COR-L47 (cell line): Measurements from ENCODE around the gene METTL8.
A peak's percentile ranks its signal among the peaks of the same experiment; 100 is the strongest.
"Not testable (repeated sequence)": the region's sequence is repeated elsewhere in the genome, so short reads cannot be mapped to it uniquely, and the experiment has no call there.

Experiments
- DNase-seq: peaks from one replicate; lab custom pipeline; 2025; lab: John Stamatoyannopoulos, UW

The METTL8 gene

GRCh38 chr2:171399292-171399691 lies 34.5 kb downstream of the METTL8 start:
- DNase-seq = no peak

DNA sequence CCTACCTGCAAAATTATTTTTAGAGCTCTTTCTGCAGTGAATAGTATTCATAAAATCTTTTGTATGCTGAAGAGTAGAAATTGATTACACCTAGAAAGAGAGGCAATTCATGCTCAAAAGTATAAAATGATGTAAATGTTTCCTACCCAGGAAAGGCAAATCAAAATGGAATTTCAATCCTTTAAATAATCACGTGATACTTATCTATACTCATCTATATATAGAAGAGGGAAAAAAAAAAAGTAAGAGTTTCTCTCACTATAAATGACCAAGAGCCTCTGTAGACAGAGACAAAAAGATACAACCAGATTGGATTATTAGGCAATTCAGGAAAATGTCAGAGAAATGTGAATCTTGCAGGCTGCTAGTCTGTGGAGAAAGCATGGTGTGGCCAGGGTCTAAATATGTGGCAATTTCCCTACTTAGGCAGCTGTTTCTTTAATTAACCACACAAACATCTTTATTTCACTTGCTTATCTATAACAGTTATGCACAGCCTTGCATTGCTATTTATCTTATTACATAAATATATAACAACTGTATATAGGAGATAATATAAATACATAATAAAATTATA lies 39.5 kb downstream of the METTL8 start:
- DNase-seq = no peak

DNA sequence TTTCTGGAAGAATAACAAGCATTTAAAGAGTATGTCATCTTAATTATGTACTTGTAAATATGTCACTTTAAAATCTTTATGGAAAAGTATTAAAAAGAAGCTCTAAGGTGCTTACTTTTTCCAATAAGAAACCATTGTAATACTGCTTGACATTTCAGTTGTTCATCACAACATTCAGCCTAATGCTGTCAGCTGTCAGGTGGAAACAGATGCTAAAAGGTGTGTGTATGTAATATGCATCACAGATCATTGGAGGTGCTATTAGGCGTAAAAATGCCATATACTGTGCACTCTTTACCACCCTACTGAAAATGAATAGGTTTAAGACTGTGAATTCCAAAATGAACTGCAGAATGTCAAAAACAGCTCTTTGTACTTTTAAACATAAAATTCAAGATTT lies 40.3 kb downstream of the METTL8 start:
- no peak for DNase-seq

- no peak for DNase-seq
Measured at GRCh38 chr2:171391532-171391931, 42.3 kb downstream of the METTL8 start.

- DNase-seq = peak; percentile 3
Measured at GRCh38 chr2:171390941-171391516, 42.8 kb downstream of the METTL8 start.

DNA sequence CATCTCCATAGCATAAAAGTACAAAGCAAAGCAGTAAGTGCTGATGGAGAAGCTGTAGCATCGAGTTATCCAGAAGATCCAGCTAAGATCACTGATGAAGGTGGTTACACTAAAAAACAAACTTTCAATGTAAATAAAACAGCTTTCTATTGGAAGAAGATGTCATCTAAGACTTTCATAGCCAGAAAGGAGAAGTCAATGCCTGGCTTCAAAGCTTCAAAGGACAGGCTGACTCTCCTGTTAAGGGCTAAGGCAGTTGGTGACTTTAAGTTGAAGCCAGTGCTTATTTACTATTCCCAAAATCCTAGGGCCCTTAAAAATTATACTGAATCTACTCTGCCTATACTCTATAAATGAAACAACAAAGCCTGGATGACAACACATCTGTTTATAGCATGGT lies 44.0 kb downstream of the METTL8 start:
- no peak for DNase-seq

GRCh38 chr2:171389325-171389724 lies 44.5 kb downstream of the METTL8 start:
- DNase-seq = no peak

- no peak for DNase-seq
Measured at GRCh38 chr2:171387052-171387451, 46.7 kb downstream of the METTL8 start.

DNA sequence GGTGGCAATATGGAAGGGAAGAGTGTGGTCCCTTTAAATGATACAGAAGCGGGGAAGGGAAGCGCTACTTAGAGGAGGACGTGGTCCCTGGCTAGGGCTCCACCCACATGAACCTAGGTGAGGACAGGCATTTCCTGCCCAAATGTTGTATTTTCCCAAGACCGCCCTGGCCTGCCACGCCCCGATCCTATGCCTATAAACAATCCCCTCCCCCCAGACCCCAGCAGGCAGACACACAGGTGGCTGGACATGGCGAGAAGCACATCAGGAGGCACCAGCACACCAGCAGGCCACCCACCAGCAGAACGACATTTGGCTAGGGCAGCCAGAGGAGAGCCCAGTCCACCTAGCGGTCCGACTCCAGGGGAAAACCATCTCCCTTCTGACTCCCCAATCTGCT lies 47.2 kb downstream of the METTL8 start:
- DNase-seq = no peak

GRCh38 chr2:171383134-171383533 lies 50.7 kb downstream of the METTL8 start:
- no peak for DNase-seq

DNA sequence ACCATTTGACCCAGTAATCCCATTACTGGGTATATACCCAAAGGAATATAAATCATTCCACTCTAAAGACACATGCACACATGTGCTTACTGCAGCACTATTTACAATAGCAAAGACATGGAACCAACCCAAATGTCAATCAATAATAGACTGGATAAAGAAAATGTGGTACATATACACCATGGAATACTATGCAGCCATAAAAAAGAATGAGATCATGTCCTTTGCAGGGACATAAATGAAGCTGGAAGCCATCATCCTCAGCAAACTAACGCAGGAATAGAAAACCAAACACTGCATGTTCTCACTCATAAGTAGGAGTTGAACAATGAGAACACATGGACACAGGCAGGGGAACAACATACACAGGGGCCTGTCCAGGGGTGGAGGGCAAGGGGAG lies 51.6 kb downstream of the METTL8 start:
- not testable (repeated sequence) for DNase-seq

- DNase-seq = not testable (repeated sequence)
Measured at GRCh38 chr2:171377852-171378251, 55.9 kb downstream of the METTL8 start.

- no peak for DNase-seq
Measured at GRCh38 chr2:171367692-171368091, 66.1 kb downstream of the METTL8 start.

- no peak for DNase-seq
Measured at GRCh38 chr2:171365778-171366177, 68.0 kb downstream of the METTL8 start.

- DNase-seq = no peak
Measured at GRCh38 chr2:171365232-171365631, 68.6 kb downstream of the METTL8 start.

DNA sequence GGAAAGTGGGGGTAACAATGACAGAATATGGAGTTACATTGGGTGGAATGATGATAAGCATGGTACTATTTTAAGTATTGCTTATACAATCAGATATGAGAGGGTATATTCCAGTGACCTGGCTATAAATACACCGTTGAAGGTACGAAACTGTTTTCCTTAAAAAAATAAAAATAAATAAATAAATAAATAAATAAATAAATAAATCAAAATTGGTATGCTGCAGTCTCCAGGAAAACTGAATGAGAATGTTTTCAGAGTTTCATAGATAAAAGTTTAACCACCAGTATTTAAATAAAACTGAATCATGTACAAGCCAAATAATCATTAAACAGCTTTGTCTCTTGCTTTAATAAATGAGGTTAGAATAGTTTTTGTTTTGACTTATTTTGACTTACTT lies 71.4 kb downstream of the METTL8 start:
- DNase-seq = no peak

DNA sequence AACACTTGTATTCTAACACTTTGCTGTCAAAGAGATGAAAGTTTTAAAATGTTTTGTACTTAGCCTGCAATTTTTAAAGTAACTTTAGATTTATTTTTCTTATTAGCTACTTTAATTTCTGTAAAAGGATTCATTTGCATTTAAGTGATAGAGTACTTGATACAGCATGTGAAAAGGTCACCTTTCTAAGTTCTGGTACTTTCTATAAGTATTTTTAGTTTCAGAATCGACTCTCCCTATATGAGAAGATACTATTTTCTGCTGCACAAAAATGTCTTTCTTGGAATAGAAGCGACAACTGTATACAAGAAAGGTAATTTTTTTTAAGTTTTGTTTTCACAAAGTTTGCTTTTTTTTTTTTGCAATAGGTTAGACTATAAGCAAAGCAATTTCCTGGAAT lies 72.9 kb downstream of the METTL8 start:
- DNase-seq = no peak

DNA sequence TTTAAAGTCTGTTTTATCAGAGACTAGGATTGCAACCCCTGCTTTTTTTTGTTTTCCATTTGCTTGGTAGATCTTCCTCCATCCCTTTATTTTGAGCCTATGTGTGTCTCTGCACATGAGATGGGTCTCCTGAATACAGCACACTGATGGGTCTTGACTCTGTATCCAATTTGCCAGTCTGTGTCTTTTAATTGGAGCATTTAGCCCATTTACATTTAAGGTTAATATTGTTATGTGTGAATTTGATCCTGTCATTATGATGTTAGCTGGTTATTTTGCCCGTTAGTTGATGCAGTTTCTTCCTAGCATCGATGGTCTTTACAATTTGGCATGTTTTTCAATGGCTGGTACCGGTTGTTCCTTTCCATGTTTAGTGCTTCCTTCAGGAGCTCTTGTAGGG lies 80.0 kb downstream of the METTL8 start:
- DNase-seq = not testable (repeated sequence)

GRCh38 chr2:171348056-171348455 lies 85.7 kb downstream of the METTL8 start:
- no peak for DNase-seq

DNA sequence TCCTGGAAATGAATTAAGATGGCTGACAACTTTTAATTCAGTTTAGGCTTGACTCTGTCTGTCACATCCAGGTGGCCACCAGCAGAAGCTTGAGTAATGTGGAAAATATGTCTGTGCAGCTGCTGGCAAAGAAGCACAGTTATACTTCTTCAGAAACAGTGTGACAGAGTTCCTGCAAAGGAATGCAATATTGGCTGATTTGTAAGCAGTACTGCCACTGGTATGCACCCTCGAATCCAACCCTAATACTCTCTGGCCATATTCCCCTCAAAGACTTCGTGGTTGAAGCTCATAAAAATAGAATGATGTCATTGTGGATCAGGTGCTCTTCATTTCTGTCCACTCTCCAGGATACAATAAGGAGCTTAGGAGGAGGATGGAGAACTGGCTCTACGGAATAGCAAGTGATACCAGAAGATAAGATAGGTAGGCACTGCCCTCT lies 86.2 kb downstream of the METTL8 start:
- no peak for DNase-seq

DNA sequence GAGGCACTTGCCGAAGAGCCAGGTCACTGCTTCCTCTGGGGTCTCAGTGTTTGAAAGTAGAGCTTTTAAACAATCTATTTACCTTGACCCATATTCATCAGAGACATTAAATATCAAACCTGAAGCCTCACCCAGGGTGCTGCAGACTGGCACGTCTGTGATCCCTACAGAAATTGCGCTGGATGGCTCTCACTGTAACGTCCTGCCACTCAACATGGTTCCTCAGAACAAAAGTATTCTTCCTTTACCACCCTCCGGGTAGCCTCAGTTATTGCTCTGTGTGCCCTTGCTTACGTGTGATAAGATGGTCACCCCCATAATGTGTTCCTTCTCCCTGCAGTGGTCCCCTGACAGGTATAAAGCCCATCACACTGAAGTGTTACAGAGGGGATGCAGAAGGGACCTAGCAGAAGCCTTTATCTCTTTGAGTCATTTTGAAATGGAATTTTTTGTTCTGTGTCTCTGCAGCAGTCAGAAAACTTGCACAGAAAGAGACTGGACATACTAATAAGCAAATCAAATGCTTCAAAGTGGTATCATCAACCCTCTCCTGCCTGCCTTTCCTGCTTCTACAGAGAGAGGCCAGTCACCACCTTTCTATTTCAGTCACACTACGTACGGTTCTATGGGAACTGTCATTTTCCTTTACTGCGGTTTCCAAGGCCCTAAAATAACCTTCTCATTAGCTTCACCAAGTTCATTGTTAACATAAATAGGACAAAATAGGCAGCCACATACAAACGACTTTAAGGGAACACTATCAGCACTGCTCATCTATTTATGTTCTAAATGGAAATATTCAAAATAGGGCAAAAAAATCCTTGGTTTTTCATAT lies 86.8 kb downstream of the METTL8 start:
- no peak for DNase-seq

DNA sequence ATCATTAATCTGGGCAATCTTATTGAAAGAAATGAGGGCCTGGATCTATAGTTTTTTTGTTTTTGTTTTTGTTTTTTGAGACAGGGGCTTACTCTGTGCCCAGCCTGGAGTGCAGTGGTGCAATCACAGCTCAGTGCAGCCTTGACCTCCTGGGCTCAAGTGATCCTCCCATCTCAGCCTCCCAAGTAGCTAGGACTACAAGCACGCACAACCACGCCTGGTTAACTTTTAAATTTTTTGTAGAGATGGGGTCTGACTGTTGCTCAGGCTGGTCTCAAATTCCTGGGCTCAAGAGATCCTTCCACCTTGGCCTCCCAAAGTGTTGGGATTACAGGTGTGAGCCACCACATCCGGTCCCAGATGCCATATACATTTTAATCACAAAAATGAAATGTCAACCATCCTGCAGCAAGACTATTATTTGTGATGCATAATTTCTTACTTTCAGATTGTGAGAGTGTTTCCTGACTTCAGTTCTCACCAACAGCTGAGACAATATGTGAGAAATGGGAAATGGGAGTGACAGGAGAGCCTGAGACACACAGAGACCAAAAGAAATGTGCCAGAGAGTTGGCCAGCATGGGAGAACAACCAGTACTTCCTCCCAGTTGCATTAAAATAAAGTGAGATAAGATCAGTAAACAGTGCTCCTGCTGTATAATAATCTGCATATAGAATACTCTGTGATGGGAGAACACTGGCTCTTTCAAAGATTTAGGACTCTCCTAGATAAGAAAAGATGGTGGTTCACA lies 87.6 kb downstream of the METTL8 start:
- no peak for DNase-seq

DNA sequence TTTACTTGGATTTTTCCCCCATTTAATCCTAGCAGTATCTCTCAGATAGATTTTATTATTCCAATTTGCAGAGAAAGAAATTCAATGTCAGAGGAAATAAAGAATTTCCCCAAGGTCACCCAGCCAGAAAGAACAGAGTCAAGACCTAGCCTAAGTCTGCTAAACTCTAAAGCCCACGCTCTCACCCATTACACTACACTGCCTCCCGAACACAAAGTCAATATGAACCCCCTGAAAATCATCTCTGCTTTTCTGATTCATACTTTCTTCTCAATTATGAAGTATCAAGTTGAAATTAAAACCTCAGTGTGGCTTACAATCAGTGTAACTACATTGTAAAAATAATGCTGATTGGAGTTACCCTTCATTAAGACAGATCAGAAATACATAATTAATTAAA lies 89.6 kb downstream of the METTL8 start:
- DNase-seq = no peak
